Measurements from ENCODE around the gene YEATS2. TPM values are rescaled to one million over a fixed set of nuclear protein-coding genes. Genes with fewer than 3 reads are reported as not detected.

The YEATS2 gene
- total and polyA plus RNA-seq, 2 donors from 2014 or later, result 4.7 to 20.5 TPM

- intact Hi-C loops (cut with DNase I), result no loop called here
- Histone ChIP-seq H3K27me3 (ENCODE audit: control insufficient read depth, insufficient read depth, low read length) (no peaks in the 10 kb centered on the region), H3K9ac (ENCODE audit: low read length in 3 of 3) (no peak overlapping the region), H3K9me3 (ENCODE audit: control insufficient read depth in 2 of 3, insufficient read depth in 1 of 3, low read length in 3 of 3) (no peaks in the 10 kb centered on the region), H3K36me3 (ENCODE audit: control insufficient read depth in 2 of 3, insufficient read depth in 3 of 3, low read length in 3 of 3) (peaks cover 4 to 39% (median 37%) of the 10 kb centered on the region in 3 donors), H3K27ac (ENCODE audit: low read depth in 2 of 2, low read length in 2 of 2) (no peak overlapping the region), H3K4me1 (ENCODE audit: control insufficient read depth in 2 of 3, insufficient read depth in 2 of 3, low read depth in 1 of 3, low read length in 3 of 3) (no peaks in the 10 kb centered on the region), H3K4me3 (ENCODE audit: low read length in 3 of 3) (no peak overlapping the region)
- FAIRE-seq (no peak), DNase-seq (no peak)
- no peak for TF ChIP-seq CTCF (IDR thresholded peaks at IDR 0.05; ENCODE audit: borderline replicate concordance, extremely low read depth, insufficient read depth)
Measured at GRCh38 chr3:183799461-183799860, 101.9 kb downstream of the YEATS2 start.

- no peak for FAIRE-seq
- no peaks in the 10 kb centered on the region for H3K27me3 ChIP-seq (ENCODE audit: control insufficient read depth, insufficient read depth, low read length)
- no peak overlapping the region for H3K4me3 ChIP-seq (ENCODE audit: low read length in 3 of 3)
- TF ChIP-seq CTCF (IDR thresholded peaks at IDR 0.05; ENCODE audit: borderline replicate concordance, extremely low read depth, insufficient read depth), result no peak
- no peak overlapping the region for H3K9ac ChIP-seq (ENCODE audit: low read length in 3 of 3)
- DNase-seq, result no peak
- H3K9me3 ChIP-seq (ENCODE audit: control insufficient read depth in 2 of 3, insufficient read depth in 1 of 3, low read length in 3 of 3), result no peaks in the 10 kb centered on the region
- H3K36me3 ChIP-seq (ENCODE audit: control insufficient read depth in 2 of 3, insufficient read depth in 3 of 3, low read length in 3 of 3), result peaks cover 4 to 39% (median 37%) of the 10 kb centered on the region in 3 donors
- no peaks in the 10 kb centered on the region for H3K4me1 ChIP-seq (ENCODE audit: control insufficient read depth in 2 of 3, insufficient read depth in 2 of 3, low read depth in 1 of 3, low read length in 3 of 3)
- intact Hi-C loops (cut with DNase I), result no loop called here
- no peak overlapping the region for H3K27ac ChIP-seq (ENCODE audit: low read depth in 2 of 2, low read length in 2 of 2)
Measured at GRCh38 chr3:183800243-183800863, 102.8 kb downstream of the YEATS2 start.

- FAIRE-seq, result no peak
Measured at GRCh38 chr3:183801601-183802000, 104.0 kb downstream of the YEATS2 start.

More at GRCh38 chr3:183801601-183802000, 104.0 kb downstream of the YEATS2 start:
- TF ChIP-seq CTCF (IDR thresholded peaks at IDR 0.05; ENCODE audit: borderline replicate concordance, extremely low read depth, insufficient read depth), result no peak
- Histone ChIP-seq H3K4me1 (ENCODE audit: control insufficient read depth in 2 of 3, insufficient read depth in 2 of 3, low read depth in 1 of 3, low read length in 3 of 3) (no peaks in the 10 kb centered on the region), H3K9me3 (ENCODE audit: control insufficient read depth in 2 of 3, insufficient read depth in 1 of 3, low read length in 3 of 3) (no peaks in the 10 kb centered on the region), H3K27me3 (ENCODE audit: control insufficient read depth, insufficient read depth, low read length) (no peaks in the 10 kb centered on the region), H3K36me3 (ENCODE audit: control insufficient read depth in 2 of 3, insufficient read depth in 3 of 3, low read length in 3 of 3) (peaks cover 4 to 44% (median 37%) of the 10 kb centered on the region in 3 donors), H3K4me3 (ENCODE audit: low read length in 3 of 3) (no peak overlapping the region), H3K27ac (ENCODE audit: low read depth in 2 of 2, low read length in 2 of 2) (no peak overlapping the region), H3K9ac (ENCODE audit: low read length in 3 of 3) (no peak overlapping the region)
- DNase-seq, result no peak
- intact Hi-C loops (cut with DNase I), result no loop called here

All from kidney (tissue), 14 donors.